ENCODE measurements around the gene RAB12. TPM values are rescaled to one million over a fixed set of nuclear protein-coding genes. Genes with fewer than 3 reads are reported as not detected.

RAB12 gene
- total RNA-seq, 1 donor from 2014 or later = 48.5 TPM

DNA sequence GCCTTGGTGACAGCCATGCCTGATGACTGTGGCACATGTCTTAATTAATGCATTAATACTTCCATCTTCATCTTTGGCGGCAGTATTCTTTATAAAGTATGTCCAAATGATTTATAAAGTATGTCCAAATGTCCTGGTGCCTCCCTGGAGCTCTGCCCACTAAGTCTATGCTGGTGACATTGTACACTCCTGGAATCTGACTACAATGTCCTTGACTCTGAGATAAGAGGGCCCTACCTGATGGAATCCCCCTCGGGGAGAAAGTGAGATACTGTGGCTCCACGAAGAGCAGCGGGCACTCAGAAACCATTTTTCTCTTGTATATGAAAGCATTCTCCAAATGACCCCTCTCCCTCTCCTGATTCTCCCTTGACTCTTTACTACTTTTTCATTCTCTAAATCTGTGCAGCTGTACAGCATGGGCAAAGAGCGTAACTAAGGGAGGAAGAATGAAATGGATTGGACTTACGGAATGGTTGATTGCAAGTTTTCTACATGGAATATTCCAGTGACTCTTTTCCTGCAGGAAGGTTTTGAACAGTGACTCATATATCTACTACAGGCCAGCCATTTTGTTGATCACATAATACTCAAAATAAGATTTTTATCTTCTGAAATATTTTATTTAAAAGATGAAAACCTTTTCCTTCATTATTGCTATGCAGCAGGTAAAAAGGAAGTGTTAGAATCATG lies 17.3 kb downstream of the RAB12 start:
- H3K36me3 Mint-ChIP-seq (ENCODE audit: unreplicated experiment) = peaks cover 28% of the 10 kb centered on the region
- DNase-seq (ENCODE audit: extremely low spot score, unreplicated experiment) = no peak
- no peaks in the 10 kb centered on the region for H3K27me3 Mint-ChIP-seq (ENCODE audit: unreplicated experiment)
- no peak overlapping the region for H3K27ac Mint-ChIP-seq (ENCODE audit: unreplicated experiment)
- TF ChIP-seq CTCF (IDR thresholded peaks at IDR 0.05) = no peak
- no peaks in the 10 kb centered on the region for H3K9me3 Mint-ChIP-seq (ENCODE audit: unreplicated experiment)
- no peak overlapping the region for H3K4me3 Mint-ChIP-seq (ENCODE audit: unreplicated experiment)
- peaks cover 30% of the 10 kb centered on the region for H3K4me1 Mint-ChIP-seq (ENCODE audit: unreplicated experiment)

DNA sequence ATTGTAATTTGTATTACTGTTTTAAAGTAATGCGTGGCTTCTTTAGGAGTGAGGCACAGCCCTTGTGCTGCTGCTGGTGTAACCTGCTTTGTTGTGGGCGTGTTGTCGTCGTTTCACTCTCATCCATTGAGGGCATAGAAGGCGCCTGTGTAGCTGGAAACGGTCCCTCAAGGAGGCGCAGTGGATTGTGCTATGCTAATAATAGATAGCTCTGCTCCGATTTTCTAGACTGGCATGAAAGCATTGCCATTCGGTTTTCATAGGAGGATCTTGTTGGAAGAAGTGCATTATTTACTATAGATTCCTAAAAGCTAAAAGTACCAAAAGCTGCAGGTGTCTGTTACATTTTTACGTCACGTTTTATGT lies 17.9 kb downstream of the RAB12 start:
- H3K27me3 Mint-ChIP-seq (ENCODE audit: unreplicated experiment) = no peaks in the 10 kb centered on the region
- H3K36me3 Mint-ChIP-seq (ENCODE audit: unreplicated experiment) = peaks cover 24% of the 10 kb centered on the region
- no peak overlapping the region for H3K27ac Mint-ChIP-seq (ENCODE audit: unreplicated experiment)
- H3K4me3 Mint-ChIP-seq (ENCODE audit: unreplicated experiment) = no peak overlapping the region
- no peak for TF ChIP-seq CTCF (IDR thresholded peaks at IDR 0.05)
- no peaks in the 10 kb centered on the region for H3K9me3 Mint-ChIP-seq (ENCODE audit: unreplicated experiment)
- no peak for DNase-seq (ENCODE audit: extremely low spot score, unreplicated experiment)
- peaks cover 28% of the 10 kb centered on the region for H3K4me1 Mint-ChIP-seq (ENCODE audit: unreplicated experiment)

- H3K36me3 Mint-ChIP-seq (ENCODE audit: unreplicated experiment) = peaks cover 23% of the 10 kb centered on the region
- peaks cover 23% of the 10 kb centered on the region for H3K4me1 Mint-ChIP-seq (ENCODE audit: unreplicated experiment)
- no peak overlapping the region for H3K4me3 Mint-ChIP-seq (ENCODE audit: unreplicated experiment)
- no peak for DNase-seq (ENCODE audit: extremely low spot score, unreplicated experiment)
- no peak for TF ChIP-seq CTCF (IDR thresholded peaks at IDR 0.05)
- H3K27me3 Mint-ChIP-seq (ENCODE audit: unreplicated experiment) = no peaks in the 10 kb centered on the region
- no peak overlapping the region for H3K27ac Mint-ChIP-seq (ENCODE audit: unreplicated experiment)
- H3K9me3 Mint-ChIP-seq (ENCODE audit: unreplicated experiment) = no peaks in the 10 kb centered on the region
These were observed 18.3 kb downstream of the RAB12 start for GRCh38 chr18:8627540-8627939.

DNA sequence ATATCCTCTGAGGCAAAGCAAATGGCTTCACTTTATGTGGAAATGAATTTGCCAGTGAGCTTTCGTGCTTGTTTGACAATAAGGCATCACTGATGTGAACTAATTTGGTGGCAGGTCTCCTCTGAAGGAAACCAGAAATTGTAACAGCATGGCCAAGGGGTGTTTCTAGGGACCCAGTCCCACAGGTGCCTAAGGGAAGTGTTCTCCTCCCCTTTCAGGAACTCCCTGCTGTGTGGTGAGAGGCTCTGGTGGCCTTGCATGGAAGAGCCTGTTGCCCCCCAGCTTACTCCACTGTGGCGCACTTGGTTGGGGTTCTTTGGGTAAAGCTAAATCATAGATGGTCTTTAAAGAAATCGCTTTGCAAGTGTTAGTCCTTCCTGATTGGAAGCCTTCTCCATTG lies 20.4 kb downstream of the RAB12 start:
- H3K36me3 Mint-ChIP-seq (ENCODE audit: unreplicated experiment) = peaks cover 30% of the 10 kb centered on the region
- no peaks in the 10 kb centered on the region for H3K9me3 Mint-ChIP-seq (ENCODE audit: unreplicated experiment)
- H3K4me3 Mint-ChIP-seq (ENCODE audit: unreplicated experiment) = no peak overlapping the region
- H3K4me1 Mint-ChIP-seq (ENCODE audit: unreplicated experiment) = peaks cover 5% of the 10 kb centered on the region
- DNase-seq (ENCODE audit: extremely low spot score, unreplicated experiment) = no peak
- TF ChIP-seq CTCF (IDR thresholded peaks at IDR 0.05) = no peak
- no peaks in the 10 kb centered on the region for H3K27me3 Mint-ChIP-seq (ENCODE audit: unreplicated experiment)
- no peak overlapping the region for H3K27ac Mint-ChIP-seq (ENCODE audit: unreplicated experiment)

DNA sequence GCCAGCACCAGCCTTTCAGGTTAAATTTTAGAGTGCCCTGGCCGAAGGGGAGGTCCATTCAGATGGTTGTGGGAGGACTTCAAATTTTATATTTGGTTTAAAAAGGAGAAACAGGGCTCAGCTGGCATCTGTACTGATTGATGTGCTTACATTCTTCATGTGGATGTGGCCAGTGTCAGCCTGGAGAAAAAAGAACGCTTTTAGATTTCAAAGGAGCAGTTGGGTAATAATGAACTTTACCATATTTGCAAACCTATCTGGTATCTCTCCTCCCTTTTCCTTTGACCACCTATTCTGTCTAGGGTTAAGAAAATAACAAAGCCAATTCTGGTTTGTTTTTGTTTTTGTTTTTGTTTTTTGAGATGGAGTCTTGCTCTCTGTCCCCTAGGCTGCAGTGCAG lies 21.3 kb downstream of the RAB12 start:
- H3K36me3 Mint-ChIP-seq (ENCODE audit: unreplicated experiment) = peaks cover 27% of the 10 kb centered on the region
- H3K4me3 Mint-ChIP-seq (ENCODE audit: unreplicated experiment) = no peak overlapping the region
- H3K27me3 Mint-ChIP-seq (ENCODE audit: unreplicated experiment) = no peaks in the 10 kb centered on the region
- H3K4me1 Mint-ChIP-seq (ENCODE audit: unreplicated experiment) = no peaks in the 10 kb centered on the region
- no peak for DNase-seq (ENCODE audit: extremely low spot score, unreplicated experiment)
- no peak overlapping the region for H3K27ac Mint-ChIP-seq (ENCODE audit: unreplicated experiment)
- no peaks in the 10 kb centered on the region for H3K9me3 Mint-ChIP-seq (ENCODE audit: unreplicated experiment)
- no peak for TF ChIP-seq CTCF (IDR thresholded peaks at IDR 0.05)
